Dorsolateral prefrontal cortex (tissue), 118 donors: ENCODE measurements around the gene OTUB1. TPM values are rescaled to one million over a fixed set of nuclear protein-coding genes. Genes with fewer than 3 reads are reported as not detected.

Source experiments
- total RNA-seq, 120 experiments: library from RNA; stranded (reverse); gene quantifications; one replicate each; pipeline versions ENCODE4 v1.2.3 to v1.2.4, GENCODE V29; 2022

The OTUB1 gene
- total RNA-seq, 120 experiments from 2014 or later = 68.7 to 167 (median 128) TPM

Other genes starting within 250 kb of the OTUB1 start
- 10 to 100 TPM in 119 of 120 experiments, 1 to 10 TPM in 1; 8.7 to 41.2 (median 25.3) TPM for gene ZFTA, start 217.7 kb upstream of the OTUB1 start, total RNA-seq
- gene SPINDOC, start 173.0 kb upstream of the OTUB1 start, total RNA-seq = 10 to 100 TPM; 19.8 to 60.5 (median 27.7) TPM
- 10 to 100 TPM; 47.0 to 75.5 (median 57.9) TPM for gene MARK2, start 147.3 kb upstream of the OTUB1 start, total RNA-seq
- gene RCOR2, start 69.3 kb upstream of the OTUB1 start, total RNA-seq = 10 to 100 TPM in 73 of 120 experiments, 1 to 10 TPM in 47; 4.7 to 20.2 (median 10.9) TPM
- 10 to 100 TPM; 18.7 to 46.0 (median 26.4) TPM for gene NAA40, start 47.4 kb upstream of the OTUB1 start, total RNA-seq
- gene COX8A, start 11.8 kb upstream of the OTUB1 start, total RNA-seq = 100 to 1,000 TPM; 169 to 367 (median 264) TPM
- gene FLRT1, start 49.5 kb downstream of the OTUB1 start, total RNA-seq = 10 to 100 TPM in 101 of 120 experiments, 1 to 10 TPM in 19; 5.1 to 24.0 (median 13.6) TPM
- gene MACROD1, start 179.7 kb downstream of the OTUB1 start, total RNA-seq = 10 to 100 TPM; 13.2 to 50.7 (median 30.7) TPM
- 100 to 1,000 TPM in 118 of 120 experiments, 10 to 100 TPM in 2; 90.1 to 461 (median 151) TPM for gene STIP1, start 199.7 kb downstream of the OTUB1 start, total RNA-seq
- 10 to 100 TPM in 39 of 120 experiments, 1 to 10 TPM in 81; 2.0 to 27.1 (median 8.4) TPM for gene FERMT3, start 220.3 kb downstream of the OTUB1 start, total RNA-seq
- gene TRPT1, start 239.7 kb downstream of the OTUB1 start, total RNA-seq = 10 to 100 TPM; 14.9 to 41.9 (median 27.8) TPM
- 10 to 100 TPM; 29.9 to 74.4 (median 43.4) TPM for gene NUDT22, start 239.8 kb downstream of the OTUB1 start, total RNA-seq
- 10 to 100 TPM; 22.5 to 46.8 (median 32.3) TPM for gene DNAJC4, start 244.1 kb downstream of the OTUB1 start, total RNA-seq
- gene VEGFB, start 248.1 kb downstream of the OTUB1 start, total RNA-seq = 100 to 1,000 TPM in 51 of 120 experiments, 10 to 100 TPM in 69; 70.2 to 201 (median 97.2) TPM